ENCODE results near the gene STK11. TPM values are rescaled to one million over a fixed set of nuclear protein-coding genes. Genes with fewer than 3 reads are reported as not detected.
A peak's percentile ranks its signal among the peaks of the same experiment; 100 is the strongest.

STK11 gene
- total RNA-seq, 1 donor from 2014 or later, result 49.7 TPM

GRCh38 chr19:1254081-1254527 lies 48.5 kb downstream of the STK11 start:
- intact Hi-C loops (cut with DNase I), result no loop called here
- DNase-seq (ENCODE audit: low spot score), result no peak

- DNase-seq (ENCODE audit: low spot score), result no peak
- intact Hi-C loops (cut with DNase I), result no loop called here
Observed at GRCh38 chr19:1254530-1255185, 49.1 kb downstream of the STK11 start.

- DNase-seq (ENCODE audit: low spot score), result no peak
Observed at GRCh38 chr19:1255186-1256161, 49.9 kb downstream of the STK11 start.

GRCh38 chr19:1256646-1257474 lies 51.3 kb downstream of the STK11 start:
- DNase-seq (ENCODE audit: low spot score), result no peak
- intact Hi-C loops (cut with DNase I), result no loop called here

More at GRCh38 chr19:1255186-1256161, 49.9 kb downstream of the STK11 start:
- intact Hi-C loops (cut with DNase I), result no loop called here

- no peak for DNase-seq (ENCODE audit: low spot score)
- intact Hi-C loops (cut with DNase I), result no loop called here
Observed at GRCh38 chr19:1257475-1258162, 52.0 kb downstream of the STK11 start.

- DNase-seq (ENCODE audit: low spot score), result no peak
- intact Hi-C loops (cut with DNase I), result no loop called here
Observed at GRCh38 chr19:1258163-1258492, 52.5 kb downstream of the STK11 start.

GRCh38 chr19:1258707-1259205 lies 53.2 kb downstream of the STK11 start:
- DNase-seq (ENCODE audit: low spot score), result no peak
- intact Hi-C loops (cut with DNase I), result no loop called here

GRCh38 chr19:1259206-1259875 lies 53.8 kb downstream of the STK11 start:
- intact Hi-C loops (cut with DNase I), result no loop called here
- peak; percentile 96 for DNase-seq (ENCODE audit: low spot score)

GRCh38 chr19:1259876-1260748 lies 54.5 kb downstream of the STK11 start:
- DNase-seq (ENCODE audit: low spot score), result no peak
- intact Hi-C loops (cut with DNase I), result no loop called here

GRCh38 chr19:1260749-1261537 lies 55.4 kb downstream of the STK11 start:
- peak; percentile 99 for DNase-seq (ENCODE audit: low spot score)
- intact Hi-C loops (cut with DNase I), result no loop called here

GRCh38 chr19:1261538-1261797 lies 55.9 kb downstream of the STK11 start:
- intact Hi-C loops (cut with DNase I), result no loop called here
- DNase-seq (ENCODE audit: low spot score), result no peak

GRCh38 chr19:1261798-1262622 lies 56.4 kb downstream of the STK11 start:
- intact Hi-C loops (cut with DNase I), result no loop called here
- no peak for DNase-seq (ENCODE audit: low spot score)

- intact Hi-C loops (cut with DNase I), result no loop called here
Observed at GRCh38 chr19:1262623-1263123, 57.1 kb downstream of the STK11 start.

GRCh38 chr19:1263188-1263587 lies 57.6 kb downstream of the STK11 start:
- DNase-seq (ENCODE audit: low spot score), result no peak
- intact Hi-C loops (cut with DNase I), result no loop called here

More at GRCh38 chr19:1262623-1263123, 57.1 kb downstream of the STK11 start:
- no peak for DNase-seq (ENCODE audit: low spot score)

- intact Hi-C loops (cut with DNase I), result no loop called here
- no peak for DNase-seq (ENCODE audit: low spot score)
Observed at GRCh38 chr19:1264801-1265614, 59.4 kb downstream of the STK11 start.

Measured in cardiac septum (tissue), 1 donor.